Fibroblast of skin of left biceps (primary cell): ENCODE data around the gene RPS6KB1.
A peak's percentile ranks its signal among the peaks of the same experiment; 100 is the strongest.
"Not testable (repeated sequence)": the region's sequence is repeated elsewhere in the genome, so short reads cannot be mapped to it uniquely, and the experiment has no call there.

Experiments
- DNase-seq, 2 experiments: peaks; one replicate each; pipeline ENCODE4 v3.0.0-alpha.2; 2013; ENCODE audit warnings: low read depth in 2 of 2

The RPS6KB1 gene

DNA sequence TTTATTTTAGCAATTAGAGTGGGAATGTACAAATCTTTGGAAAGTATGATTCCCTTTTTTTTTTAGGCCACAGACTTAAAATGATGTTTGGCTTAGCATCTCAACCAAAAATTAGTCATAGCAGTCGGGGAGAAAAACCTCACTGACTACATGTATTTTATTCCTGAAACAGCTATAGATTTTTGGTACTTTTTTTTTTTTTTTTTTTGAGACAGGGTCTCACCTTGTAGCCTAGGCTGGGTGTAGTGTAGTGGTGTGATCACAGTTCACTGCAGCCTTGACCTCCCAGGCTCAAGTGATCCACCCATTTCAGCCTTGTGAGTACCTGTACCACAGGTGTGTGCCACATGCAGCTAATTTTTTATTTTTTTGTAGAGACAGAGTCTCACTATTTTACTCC is 48.2 kb downstream of the RPS6KB1 start:
- DNase-seq, result no peak

DNA sequence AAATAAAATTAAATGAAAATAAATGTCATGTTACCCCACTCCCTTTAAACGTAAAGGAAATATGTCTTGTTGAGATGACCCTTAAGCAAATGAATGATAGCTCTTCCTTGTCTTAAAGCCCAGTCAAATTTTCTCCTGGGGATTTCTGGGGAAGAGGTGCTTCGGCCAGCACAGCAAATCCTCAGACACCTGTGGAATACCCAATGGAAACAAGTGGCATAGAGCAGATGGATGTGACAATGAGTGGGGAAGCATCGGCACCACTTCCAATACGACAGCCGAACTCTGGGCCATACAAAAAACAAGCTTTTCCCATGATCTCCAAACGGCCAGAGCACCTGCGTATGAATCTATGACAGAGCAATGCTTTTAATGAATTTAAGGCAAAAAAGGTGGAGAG is 53.5 kb downstream of the RPS6KB1 start:
- DNase-seq, result not testable (repeated sequence)

DNA sequence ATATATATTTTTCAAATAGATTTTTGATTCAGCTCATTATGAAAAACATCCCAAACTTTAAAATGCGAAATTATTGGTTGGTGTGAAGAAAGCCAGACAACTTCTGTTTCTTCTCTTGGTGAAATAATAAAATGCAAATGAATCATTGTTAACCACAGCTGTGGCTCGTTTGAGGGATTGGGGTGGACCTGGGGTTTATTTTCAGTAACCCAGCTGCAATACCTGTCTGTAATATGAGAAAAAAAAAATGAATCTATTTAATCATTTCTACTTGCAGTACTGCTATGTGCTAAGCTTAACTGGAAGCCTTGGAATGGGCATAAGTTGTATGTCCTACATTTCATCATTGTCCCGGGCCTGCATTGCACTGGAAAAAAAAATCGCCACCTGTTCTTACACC is 54.4 kb downstream of the RPS6KB1 start:
- not testable (repeated sequence) for DNase-seq

DNA sequence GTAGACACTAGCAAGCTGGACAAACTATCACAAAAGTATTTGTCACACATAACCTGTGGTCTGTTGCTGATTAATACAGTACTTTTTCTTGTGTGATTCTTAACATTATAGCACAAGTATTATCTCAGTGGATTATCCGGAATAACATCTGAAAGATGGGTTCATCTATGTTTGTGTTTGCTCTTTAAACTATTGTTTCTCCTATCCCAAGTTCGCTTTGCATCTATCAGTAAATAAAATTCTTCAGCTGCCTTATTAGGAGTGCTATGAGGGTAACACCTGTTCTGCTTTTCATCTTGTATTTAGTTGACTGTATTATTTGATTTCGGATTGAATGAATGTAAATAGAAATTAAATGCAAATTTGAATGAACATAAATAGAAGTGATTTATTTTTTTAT is 57.1 kb downstream of the RPS6KB1 start:
- DNase-seq, result no peak

DNA sequence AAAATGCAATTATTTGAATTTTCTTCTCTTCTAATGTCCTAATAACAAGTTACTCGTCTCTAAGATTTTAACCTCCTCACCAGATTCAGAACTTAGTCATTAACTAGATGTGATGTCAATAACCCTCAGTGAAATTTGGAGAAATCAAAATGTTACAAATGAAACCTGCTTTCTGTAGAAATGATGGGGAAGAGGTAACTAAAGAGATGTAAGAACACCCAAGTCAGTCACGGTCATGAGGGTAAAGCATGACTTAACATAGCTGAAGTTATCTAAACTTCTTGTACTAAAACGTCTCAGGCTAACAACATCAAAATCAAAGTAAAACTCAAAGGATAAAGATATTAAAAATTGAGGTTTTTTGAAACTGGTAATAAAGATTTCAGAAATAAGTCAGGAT is 61.9 kb downstream of the RPS6KB1 start:
- no peak for DNase-seq

DNA sequence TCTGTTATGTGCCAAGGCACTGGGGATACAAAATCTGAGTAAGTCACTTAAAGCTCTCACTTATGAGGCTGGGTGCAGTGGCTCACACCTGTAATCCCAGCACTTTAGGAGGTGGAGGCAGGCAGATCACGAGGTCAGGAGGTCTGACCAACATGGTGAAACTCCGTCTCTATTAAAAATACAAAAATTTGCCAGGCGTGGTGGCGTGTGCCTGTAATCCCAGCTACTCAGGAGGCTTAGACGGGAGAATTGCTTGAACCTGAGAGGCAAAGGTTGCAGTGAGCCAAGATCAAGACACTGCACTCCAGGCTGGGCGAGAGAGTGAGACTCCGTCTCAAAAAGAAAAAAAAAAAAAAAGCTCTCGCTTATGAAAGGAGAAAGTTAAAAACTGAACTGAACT is 66.7 kb downstream of the RPS6KB1 start:
- DNase-seq, result not testable (repeated sequence)

DNA sequence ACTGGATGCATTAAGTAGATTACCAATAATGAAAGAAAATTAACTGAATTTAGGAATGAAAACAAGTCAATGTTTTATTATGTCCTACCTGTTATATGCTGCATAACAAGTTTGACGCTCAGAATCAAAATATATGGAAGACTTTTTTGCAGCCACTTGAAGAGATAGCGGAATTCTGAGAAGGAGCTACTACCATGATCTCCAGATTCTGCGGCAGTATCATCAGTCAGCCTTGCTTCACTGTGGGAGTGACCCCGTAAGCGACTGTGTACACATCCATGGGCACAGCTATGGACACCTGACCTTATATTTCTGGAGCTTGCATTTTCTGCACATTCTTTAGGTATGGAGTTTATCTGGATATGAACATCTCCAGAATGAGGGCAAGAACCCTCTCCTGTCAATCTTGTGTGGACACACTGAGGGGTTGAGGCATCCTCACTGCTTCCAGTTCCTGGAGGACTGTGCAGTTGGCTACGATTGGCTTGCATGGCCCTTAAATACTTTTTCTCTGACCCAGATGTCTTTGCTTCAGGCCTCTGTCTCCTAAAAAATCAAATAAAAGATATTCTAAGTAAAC is 69.9 kb downstream of the RPS6KB1 start:
- no peak for DNase-seq

DNA sequence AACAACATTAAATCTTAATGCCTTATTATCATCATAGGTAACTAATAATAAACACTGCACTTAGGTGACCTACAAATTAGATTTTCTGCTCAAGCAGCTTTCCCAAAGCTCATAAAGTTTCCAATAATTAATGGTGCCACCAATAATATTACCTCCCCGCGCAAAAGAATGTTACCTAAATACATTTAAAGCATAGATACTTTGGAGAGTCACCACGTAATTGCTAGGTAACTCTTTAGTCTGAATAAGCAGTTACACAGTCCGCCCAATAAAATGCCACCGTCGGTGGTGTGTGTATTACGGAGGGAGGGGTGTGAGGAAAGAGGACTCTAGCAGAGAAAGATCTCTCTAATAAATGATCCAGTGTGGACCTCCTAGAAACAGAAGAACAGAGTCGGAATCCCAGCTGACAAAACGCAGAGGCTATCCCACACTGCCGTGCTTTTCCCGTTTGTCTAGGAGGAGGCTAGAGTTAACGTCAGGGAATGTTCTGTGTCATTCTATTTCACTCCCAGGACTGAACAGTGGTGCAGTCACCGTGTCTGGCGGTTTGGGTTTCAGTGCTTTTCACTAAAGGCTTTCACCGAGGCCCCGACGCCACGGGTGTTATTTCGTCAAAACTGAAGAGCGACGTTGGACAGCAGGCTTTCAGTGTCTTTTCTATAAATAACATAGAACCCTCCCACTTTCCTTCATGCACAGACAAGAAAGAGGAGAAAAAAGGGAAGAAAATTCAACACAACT is 71.0 kb downstream of the RPS6KB1 start:
- DNase-seq, result peak; percentile 1 to 4

DNA sequence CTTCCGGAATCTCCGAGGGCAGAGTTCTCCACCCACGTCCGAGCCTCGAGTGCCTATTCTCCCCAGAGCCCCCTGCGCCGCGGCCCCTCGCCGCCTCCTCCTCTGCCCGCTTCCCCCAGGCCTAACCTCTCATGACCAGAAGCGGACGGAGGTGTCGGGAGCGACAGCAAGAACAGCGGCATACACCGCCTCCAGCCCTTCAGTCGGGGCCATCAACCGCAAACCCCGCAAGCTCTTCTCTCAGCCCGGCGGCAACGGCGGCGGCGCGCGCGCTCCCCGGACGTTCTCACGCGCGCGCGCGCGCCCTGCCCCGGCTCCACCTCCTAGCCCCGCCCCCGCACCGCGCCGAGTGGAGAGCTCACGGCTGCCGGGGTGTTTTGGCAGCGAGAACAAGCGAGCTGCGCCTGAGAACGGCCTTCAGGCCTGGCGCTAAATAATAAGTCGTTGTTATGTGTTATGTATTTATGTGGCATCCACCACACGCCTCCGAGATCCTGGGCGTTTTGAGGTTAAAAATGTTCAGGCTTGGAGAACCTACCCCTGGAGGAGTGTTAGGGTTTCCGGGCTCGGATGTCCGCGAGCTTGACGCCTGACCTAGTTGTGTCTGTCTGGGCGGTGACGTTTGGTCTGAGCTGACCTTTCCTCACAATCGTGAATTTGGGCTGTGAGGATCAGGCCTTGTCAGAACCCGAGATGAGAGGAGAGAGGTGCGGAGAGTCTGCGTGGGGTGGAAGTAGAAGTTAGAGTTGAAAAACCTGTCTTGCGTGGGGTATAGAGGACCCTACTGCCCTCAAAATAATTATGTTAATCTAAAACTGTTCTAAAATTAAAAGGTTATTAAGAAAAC is 71.8 kb downstream of the RPS6KB1 start, which contains the start of gene RNFT1:
Gene RNFT1, minus strand, starts transcription at position 259 of the 847 bp plus-strand sequence. Its CDS starts 77 bp downstream, at position 182.
- peak; percentile 44 to 59 for DNase-seq

DNA sequence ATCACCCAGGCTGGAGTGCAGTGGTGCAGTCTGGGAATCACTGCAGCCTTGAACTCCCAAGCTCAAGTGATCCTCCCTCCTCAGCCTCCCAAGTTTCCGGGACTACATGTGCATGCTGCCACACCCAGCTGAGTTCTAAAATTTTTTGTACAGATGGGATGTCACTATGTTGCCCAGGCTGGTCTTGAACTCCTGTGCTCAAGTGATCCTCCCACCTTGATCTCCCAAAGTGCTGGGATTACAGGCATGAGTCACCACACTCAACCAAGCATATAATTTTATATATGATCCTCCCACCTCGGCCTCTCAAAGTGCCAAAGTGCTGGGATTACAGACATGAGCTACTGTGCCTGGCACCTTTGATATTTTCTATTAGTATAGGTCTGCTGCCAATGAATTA is 78.8 kb downstream of the RPS6KB1 start:
- not testable (repeated sequence) for DNase-seq

DNA sequence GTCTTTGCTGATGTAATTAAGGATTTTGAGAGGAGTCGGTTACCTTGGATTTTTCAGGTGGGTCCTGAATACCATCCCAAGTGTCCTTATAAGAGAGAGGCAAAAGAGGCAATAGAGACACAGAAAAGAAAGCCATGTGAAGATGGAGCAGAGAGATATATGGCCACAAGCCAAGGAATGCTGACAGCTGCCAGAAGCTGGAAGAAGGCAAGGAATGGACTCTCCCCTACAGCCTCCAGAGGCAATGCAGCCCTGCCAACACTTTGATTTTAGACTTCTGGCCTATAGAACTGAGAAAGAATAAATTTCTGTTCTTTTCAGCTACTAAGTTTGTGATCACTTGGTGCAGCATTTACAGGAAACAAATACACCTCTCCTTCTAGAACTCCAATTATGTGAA is 79.9 kb downstream of the RPS6KB1 start:
- peak; percentile 1 to 3 for DNase-seq

DNA sequence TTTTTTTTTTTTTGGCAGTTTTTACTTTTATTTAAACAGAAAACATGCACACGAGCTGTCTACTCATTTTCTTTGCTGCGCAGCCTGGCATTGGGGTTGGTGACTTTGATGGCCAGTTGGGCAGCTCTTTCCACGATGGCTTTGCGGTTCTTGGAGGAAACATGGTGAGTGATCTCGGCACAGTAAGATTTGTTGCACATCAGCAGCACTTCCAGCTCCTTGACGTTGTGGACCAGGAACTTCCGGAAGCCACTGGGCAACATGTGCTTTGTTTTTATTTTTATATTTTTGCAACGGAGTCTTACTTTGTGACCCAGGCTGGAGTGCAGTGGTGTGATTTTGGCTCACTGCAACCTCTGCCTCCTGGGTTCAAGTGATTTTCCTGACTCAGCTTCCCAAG is 80.6 kb downstream of the RPS6KB1 start:
- not testable (repeated sequence) for DNase-seq

DNA sequence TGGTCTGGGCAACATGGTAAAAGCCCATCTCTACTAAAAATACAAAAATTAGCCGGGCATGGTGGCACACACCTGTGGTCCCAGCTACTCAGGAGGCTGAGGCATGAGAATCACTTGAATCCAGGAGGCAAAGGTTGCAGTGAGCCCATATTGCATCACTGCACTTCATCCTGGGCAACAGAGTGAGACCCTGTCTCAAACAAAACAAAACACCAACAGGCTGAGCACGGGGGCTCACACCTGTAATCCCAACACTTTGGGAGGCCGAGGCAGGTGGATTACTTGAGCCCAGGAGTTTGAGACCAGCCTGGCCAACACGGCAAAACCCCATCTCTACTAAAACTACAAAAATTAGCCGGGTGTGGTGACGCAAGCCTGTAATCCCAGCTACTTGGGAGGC is 82.2 kb downstream of the RPS6KB1 start:
- not testable (repeated sequence) for DNase-seq

DNA sequence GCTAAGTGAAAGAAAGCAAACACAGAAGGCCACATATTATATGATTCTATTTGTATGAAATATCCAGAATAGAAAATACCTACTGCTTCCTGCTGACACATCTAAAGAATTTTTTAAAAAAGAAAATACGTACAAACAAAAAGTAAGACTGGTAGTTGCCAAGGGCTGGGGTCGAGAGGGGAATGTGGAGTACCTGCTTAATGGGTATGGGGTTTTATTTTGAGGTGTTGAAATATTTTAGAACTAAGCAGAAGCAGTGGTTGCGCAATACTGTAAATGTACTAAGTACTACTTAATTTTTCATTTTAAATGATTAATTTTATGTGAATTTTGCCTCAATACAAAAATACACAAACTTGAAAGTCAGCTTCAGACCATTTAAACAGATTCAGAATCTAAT is 103.7 kb downstream of the RPS6KB1 start:
- not testable (repeated sequence) for DNase-seq
